Hematopoietic multipotent progenitor cell treated with erythropoietin and hydrocortisone succinate and interleukin-3 and kit ligand, for 15 days (in vitro differentiated cells): ENCODE results near the gene SSB.
"Not testable (repeated sequence)": the region's sequence is repeated elsewhere in the genome, so short reads cannot be mapped to it uniquely, and the experiment has no call there.

ENCODE experiments used
- DNase-seq: peaks from one replicate; pipeline ENCODE4 v3.0.0-alpha.2; 2015; ENCODE audit warnings: low spot score

SSB gene

DNA sequence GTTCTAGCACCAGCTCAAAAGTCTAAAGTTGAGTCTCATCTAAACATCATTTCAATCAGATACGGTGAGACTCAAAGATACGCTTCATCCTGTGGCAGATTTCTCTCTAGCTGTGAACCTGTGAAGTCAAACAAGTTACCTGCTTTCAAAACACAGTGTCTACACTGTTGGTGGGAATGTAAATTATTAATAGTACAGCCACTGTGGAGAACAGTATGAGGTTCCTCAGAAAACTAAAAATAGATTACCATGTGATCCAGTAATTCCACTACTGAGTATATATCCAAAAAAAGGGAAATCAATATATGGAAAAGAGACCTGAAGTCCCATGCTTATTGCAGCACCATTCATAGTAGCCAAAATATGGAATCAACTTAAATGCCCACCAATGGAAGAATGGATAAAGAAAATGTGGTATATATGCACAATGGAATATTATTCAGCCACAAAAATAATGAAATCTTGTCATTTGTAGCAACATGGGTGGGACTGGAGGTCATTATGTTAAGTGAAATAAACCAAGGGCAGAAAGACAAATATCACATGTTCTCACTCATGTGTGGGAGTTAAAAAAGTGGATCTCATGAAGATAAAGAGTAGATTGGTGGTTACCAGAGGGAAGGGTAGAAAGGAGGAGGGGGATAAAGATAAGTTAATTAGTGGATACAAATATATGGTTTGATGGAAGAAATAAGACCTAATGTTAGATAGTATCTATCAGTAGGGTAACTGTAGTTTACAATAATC lies 40.2 kb downstream of the SSB start:
- DNase-seq, result no peak

DNA sequence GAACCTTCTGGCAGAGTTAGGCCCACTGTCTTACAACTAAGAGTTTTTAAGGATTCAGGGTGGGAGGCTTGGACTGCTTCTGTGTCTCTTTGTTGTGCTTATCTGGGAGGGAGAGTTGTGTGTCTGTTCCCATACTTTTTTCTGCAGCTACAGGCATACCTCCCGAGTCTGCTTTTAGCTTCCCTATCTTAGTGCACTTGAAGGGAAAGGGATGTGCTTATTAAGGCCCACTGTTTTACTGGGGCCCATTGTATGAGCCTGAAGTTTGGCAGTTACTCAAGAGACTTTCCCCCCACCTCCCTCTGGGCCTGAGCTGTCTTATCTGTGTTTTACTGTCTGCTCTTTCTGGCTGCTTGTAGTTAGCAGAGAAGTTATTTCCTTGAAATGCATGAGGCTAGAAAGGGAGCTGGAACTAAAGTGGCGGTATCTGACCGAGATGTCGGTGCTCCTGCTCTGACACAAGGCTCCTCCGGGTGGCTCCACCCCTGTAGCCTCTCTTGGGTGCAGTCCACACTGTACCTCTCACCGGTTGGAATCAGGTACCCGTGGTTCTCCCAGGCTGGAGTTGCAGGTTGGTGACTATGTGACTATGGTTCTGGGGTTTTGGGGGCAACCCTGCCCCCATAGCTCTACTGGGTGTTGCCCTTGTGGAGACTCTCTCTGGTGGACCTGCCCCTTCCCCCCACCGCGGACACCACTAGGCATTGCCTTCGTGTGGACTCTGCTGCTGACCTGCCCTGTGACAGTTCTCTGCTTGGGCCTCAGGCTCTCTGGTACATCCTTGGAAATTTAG lies 41.5 kb downstream of the SSB start:
- peak; percentile 75 for DNase-seq

- DNase-seq, result no peak
Measured at GRCh38 chr2:169840747-169841142, 42.1 kb downstream of the SSB start.

- DNase-seq, result not testable (repeated sequence)
Measured at GRCh38 chr2:169841625-169842024, 43.0 kb downstream of the SSB start.

- DNase-seq, result no peak
Measured at GRCh38 chr2:169845016-169845415, 46.3 kb downstream of the SSB start.

- DNase-seq, result not testable (repeated sequence)
Measured at GRCh38 chr2:169848959-169849693, 50.5 kb downstream of the SSB start.

DNA sequence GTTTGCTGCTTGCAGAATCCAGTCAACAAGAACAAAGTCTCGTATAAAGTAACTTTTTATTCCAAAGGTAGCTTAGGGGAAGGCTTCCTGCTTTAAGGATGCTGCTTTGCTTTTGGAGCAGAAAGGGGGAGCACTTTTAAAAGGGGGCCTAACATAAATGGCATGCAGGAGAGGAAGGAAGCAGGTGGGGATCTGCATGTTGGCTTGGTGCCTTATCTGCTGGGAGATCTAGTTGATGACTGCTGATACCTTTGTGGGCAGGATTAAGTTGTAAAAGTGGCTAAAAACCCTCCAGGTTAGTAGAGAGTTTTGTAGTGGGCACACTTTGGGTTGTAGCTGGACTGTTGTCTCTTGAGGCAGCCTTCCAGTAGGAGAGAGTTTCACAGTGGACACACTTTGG lies 51.0 kb downstream of the SSB start:
- DNase-seq, result no peak

- no peak for DNase-seq
Measured at GRCh38 chr2:169853041-169853668, 54.5 kb downstream of the SSB start.

GRCh38 chr2:169855281-169856258 lies 56.9 kb downstream of the SSB start:
- DNase-seq, result not testable (repeated sequence)

DNA sequence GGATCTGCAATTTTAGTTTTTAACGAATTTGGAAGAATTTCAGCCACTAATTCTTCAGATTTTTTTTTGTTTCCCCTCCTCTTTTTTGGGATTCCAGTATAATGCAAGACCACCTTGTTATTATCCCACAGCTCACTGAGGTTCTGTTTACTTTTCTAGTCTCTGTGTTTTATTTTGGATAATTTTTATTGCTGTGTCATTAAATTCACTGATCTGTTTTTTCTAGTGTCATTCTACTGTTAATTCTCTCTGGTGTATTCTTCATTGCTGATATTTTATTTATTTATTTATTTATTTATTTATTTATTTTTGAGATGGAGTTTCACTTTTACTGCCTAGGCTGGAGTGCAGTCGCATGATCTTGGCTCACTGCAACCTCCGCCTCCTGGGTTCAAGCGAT lies 60.8 kb downstream of the SSB start:
- no peak for DNase-seq

- no peak for DNase-seq
Measured at GRCh38 chr2:169860149-169860548, 61.5 kb downstream of the SSB start.
